DND-41 (cell line): ENCODE data around the gene HMBS.

ENCODE experiments used
- CTCF ChIP-seq: IDR thresholded peaks from 2 replicates; pipeline ENCODE4 v1.5.1; 2012; ENCODE audit warnings: borderline replicate concordance, low read length, moderate library complexity, mild to moderate bottlenecking; ENCODE audit not compliant: poor library complexity, severe bottlenecking; ENCODE audit errors: extremely low read depth
- EZH2 ChIP-seq: IDR thresholded peaks from 3 replicates; pipeline ENCODE4 v1.6.1; 2012; ENCODE audit warnings: borderline replicate concordance, low read depth, mild to moderate bottlenecking, moderate library complexity, low read length, inconsistent platforms; ENCODE audit not compliant: severe bottlenecking

GRCh38 chr11:119046489-119046888, 38.2 kb upstream of the HMBS start:
- no peak for TF ChIP-seq CTCF
- TF ChIP-seq EZH2, result no peak
